A172 (cell line): ENCODE data around the gene CEP97. TPM values are rescaled to one million over a fixed set of nuclear protein-coding genes. Genes with fewer than 3 reads are reported as not detected.
A peak's percentile ranks its signal among the peaks of the same experiment; 100 is the strongest.

Experiments
- DNase-seq: peaks from one replicate; pipeline ENCODE4 v3.0.0-alpha.2; 2015; ENCODE audit warnings: low spot score
- total RNA-seq: library from RNA; depleted of rRNA; stranded (reverse); fragments of >200 nt; shearing (Covaris generic); gene quantifications from 2 replicates; pipeline ENCODE4 v1.2.3, GENCODE V29; 2014

CEP97 gene
- total RNA-seq, 1 experiment from 2014 or later, result 32.9 TPM

DNA sequence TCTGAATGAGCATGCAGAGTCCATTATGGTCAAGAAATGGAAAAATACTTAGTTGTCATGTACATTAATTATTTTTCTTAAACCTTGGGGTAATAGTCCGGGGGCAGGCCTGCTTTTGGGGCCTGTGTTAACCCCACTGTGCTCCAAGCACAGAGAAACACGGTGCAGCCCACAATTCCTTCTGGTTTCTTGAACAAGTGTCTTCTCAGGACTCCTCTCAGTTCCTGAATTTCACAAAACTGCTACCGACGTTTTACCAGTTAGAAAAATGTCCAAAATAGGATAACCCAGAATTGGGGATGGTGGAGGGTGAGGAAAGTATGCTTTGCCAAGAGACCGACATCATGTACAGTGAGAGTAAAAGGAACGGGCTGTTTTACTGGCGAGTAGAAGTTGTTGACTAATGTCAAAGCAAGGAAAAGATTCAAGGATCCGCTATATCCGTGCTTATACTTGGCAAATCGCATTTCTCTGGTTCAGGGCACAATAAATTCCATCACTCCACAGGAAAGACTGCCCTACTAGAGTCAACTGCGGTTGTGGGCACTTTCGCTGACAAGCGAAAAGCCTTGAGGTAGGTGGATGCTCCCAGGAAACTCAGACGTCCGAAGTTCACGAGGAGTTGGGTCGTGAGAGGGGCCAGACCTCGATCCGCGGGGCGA is 54.1 kb downstream of the CEP97 start:
- DNase-seq, result no peak

DNA sequence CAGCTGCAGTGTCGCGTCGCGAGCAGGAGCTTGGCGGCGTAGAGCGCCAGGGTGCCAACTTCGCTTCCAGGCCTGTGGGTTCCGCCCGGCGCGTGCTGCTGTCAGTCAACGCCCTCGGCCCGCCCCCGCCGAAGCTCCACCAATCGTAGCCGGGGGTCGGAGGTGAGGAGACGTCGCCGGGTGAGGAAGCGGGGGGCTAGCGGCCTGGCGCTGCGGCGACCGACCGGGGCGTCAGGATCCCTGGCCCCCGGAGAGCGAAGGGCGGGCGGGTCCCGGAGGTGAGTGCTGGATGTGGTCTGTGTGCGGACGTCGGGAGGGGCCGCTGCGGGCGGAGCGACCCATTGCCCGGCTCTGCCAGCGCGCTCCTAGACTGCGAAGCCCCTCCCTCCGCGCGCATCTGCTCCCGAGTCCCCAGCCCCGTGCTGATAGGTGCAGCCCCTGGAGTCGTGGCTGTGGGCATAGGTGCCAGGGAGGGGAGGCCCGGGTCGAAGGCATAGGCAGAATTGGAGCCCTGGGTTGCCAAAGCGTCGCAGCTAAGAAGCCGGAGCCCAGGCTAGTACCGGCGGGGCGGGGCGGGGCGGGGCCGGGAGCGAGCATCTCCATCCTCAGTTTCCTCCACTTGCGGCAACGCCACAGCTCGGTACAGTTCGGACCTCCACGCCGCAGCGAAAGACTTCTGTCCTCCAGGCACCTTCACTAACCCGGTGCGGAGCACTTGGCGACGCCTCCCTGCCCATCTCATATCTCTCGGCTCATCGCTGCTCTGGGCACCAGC is 54.8 kb downstream of the CEP97 start, which contains the start of gene NXPE3:
TSS of gene NXPE3 (plus strand) at position 165 of the 775 bp plus-strand sequence. CDS start 6,386 bp downstream, outside the sequence.
- peak; percentile 80 for DNase-seq

DNA sequence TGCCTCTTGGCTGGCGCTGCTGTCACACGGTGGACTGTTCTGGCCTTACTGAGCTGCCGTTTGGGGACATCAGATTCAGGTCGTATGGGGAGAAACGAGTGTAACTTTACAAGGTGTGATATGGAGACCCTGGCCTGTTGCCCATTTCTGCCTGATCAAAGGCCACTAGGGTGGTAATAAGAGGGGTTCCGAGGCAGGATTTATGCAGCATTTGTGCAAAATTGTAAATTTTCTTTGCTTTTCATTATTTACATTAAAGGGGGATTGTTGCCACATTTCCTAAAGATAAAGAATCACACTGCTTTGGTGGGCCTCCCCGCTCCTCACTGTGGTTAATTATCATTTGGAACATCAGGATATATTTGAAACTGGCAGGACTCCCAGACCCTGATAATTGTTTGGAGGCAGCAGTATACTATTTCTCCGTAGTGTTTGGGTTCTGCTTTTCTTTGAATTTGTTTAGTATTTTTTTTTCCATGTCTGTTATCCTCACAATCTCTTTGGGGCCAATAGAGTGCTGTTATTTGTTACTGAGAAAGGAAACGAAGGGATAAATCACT is 55.5 kb downstream of the CEP97 start:
- DNase-seq, result peak; percentile 9

DNA sequence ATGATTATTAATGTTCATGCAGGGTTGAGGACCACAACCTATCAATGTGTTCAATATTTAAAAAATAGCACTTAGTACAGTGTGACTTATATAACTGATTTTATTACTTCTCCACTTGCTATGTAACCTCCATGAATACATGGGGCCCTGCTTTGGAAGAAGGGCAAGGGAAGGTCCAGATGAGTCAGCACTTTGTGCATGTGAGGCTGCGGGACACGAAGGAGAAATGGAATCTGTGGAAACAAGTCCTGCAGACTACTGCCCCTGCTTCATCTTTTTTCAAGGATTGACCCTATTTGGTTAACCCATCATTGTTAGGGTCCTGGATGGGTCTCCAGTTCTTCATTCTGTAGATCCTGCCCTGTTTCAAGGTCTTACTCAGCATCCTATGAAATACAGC is 56.2 kb downstream of the CEP97 start:
- peak; percentile 56 for DNase-seq

DNA sequence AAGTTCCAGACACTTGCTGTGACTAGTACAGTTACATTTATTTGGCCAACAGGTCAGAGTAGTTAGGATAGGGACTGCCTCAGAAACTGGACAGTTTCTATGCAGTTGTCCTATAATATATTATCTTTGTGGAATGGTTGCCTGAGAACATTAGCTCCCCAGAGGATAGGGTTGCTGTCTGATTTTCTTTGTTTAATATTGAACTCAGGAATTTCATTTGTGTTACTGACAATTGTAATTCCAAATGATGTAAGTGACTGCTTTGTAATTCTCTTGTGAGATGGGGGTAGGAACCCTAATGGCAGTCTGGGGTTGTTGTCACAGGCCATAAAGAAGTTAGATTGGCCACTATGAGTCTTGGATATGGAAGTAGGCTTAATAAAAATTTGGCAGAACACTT is 56.8 kb downstream of the CEP97 start:
- DNase-seq, result peak; percentile 5

DNA sequence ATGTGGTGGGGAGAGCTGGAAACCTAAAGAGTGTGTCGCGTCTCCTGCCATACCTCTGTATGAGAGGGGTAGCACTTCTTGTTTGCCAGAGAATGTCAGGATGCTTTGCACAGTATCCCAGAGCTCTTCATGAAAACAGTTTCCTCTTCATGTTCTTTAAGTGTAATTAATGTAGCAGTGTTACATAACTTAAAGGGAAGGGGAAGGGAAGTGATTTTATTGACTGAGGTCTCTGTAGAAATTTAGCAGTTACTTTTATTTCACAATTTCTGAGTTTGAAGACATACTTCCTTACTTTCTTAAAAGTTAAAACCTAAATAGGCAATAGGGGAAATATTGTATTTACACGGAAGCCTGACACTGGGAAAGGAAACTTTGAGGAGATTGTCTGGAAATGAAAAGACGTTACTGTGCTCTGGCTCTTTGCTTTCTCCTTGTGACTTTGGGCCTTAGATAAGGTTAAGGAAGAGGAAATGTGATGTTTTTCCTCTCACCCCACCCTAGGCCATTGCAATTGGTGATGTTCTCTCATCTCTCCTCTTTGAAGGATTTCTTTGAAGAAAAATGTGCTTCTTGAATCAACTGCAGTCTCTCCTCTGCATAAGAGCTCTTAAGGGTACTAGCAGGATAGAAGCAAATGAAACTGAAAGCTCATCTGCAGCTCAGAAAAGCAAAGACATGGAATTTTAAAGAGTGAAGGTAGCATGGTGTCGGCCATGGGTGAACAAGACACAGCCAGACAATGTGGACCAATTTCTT is 60.6 kb downstream of the CEP97 start:
- no peak for DNase-seq

DNA sequence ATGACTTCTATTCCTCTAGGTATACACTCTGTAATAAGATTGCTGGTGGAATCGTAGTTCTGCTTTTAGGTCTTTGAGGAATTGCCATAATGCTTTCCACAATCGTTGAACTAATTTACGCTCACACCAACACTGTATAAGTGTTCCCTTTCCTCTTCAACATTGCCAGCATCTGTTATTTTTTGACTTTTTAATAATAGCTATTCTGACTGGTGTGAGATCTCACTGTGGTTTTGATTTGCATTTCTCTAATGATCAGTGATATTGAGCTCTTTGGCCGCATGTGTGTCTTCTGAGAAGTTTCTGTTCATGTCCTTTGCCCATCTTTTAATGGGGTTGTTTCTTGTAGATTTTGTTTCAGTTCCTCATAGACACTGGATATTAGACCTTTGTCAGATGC is 67.4 kb downstream of the CEP97 start:
- DNase-seq, result no peak

DNA sequence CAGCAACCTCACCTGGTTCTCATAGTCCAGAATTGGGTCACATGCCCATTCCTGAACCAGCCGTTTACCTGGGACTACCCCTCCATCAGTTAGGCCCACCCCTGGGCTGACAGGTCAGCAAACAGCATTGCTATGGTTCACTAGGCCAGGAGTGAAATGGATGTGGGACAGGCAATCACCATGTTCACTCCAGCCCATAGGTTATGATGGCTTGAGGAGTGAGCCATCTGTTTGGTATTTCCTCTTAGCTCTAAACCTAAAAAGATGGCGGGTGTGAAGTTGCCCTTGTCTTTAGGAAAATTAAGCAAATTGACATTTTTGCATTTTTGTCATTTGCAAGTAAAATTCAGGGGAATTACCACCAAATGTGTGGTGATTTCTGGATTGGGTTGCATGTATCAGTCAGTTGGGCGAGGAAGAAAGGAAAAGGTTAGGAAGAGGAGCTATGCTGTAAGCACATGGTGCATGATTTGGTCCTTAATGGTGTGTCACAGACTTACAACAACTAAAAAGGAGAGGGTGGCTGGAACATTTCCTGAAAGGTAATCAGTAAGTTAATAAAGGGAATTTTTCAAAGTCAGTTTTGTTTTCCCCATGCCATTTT is 71.8 kb downstream of the CEP97 start:
- DNase-seq, result peak; percentile 7

DNA sequence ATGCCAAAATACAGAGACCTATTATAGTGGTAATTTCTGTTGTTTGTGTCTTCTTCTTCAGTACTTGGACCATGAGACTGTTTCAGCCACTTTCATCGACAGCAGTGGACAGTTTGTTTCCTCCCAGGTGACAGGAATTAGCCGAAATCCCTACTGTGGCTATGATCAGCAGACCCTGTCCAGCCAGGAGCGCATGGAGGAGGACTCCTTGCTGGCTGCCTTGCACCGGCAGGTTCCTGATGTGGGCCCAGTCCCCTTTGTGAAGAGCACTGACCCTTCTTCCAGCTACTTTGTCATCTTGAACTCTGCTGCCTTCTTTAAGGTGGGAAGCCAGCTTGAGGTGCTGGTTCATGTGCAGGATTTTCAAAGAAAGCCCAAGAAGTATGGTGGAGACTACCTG is 76.8 kb downstream of the CEP97 start:
- DNase-seq, result no peak

DNA sequence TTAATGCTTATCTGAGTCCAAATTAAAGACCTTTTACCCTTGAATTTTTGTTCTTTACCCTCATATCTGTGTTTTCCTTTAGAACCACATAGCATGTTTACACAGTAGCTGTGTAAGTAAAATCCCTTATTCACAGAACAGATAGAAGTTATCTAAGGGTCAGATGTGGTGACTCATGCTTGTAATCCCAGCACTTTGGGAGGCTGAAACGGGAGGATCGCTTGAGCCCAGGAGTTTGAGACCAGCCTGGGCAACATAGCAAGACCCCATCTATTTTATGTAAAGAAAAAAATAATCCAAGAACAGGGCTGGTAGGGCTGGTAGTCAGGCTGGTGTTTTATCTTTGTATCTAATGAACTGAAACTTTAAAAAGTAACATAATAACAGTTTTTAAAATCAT is 77.8 kb downstream of the CEP97 start:
- no peak for DNase-seq

DNA sequence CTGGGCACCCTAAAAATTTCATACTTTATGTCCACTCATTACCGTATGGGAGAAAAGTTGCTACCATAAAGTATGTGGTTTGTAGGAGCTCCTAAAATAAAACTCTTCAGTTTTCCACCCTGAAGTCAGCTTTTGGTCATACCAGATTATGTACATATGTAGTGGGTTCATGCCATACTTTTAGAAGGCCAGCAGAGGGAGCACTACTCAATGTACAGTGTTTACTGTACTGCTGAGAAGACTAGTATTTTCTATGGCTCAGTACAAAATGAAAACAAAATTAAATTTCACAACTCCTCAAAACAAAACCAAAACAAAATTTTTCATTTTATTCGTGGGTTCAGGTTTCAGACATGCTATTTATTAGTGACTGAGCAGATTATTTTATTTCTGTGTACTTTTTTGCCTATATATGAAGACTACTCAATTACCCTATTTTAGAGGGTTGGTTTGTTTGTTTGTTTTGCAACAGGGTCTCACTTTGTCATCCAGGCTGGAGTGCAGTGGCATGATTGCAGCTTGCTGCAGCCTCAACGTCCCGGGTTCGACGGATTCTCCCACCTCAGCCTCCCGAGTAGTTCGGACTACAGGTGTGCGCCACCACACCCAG is 78.9 kb downstream of the CEP97 start:
- peak; percentile 88 for DNase-seq

DNA sequence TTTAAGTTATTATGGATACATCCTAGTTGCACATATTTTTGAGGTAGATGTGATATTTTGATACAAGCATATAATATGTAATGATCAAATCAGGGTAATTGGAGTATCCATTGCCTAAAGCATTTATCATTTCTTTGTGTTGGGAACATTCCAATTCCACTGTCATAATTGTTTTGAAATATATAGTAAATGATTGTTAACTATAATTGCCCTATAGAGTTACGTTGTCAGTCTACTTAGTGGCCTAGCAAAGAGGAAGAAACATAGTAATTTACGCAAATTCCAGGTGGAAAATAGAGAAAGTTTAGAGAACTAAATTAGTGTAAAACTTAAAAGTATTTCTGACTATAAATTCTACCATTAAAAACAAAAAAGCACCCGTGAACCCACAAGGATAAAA is 79.5 kb downstream of the CEP97 start:
- DNase-seq, result no peak

DNA sequence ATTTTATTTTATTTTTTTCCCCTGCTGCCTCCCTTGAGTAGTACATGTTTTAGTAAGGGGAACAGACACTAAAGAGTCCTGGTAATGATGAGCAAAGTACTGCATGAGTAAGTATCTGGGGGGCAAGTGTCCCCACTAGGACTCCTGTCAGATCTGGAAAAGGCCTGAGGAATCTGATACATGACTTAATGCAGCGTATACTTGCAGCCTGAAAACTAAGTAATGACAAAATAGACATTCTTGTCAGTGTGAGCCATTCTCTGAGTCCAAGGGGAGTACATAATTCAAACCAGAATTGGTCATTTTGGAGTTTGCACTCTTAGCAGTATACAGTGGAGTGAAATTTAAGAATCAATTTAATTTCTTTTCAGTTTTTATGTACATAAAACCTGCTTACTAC is 82.1 kb downstream of the CEP97 start:
- no peak for DNase-seq

DNA sequence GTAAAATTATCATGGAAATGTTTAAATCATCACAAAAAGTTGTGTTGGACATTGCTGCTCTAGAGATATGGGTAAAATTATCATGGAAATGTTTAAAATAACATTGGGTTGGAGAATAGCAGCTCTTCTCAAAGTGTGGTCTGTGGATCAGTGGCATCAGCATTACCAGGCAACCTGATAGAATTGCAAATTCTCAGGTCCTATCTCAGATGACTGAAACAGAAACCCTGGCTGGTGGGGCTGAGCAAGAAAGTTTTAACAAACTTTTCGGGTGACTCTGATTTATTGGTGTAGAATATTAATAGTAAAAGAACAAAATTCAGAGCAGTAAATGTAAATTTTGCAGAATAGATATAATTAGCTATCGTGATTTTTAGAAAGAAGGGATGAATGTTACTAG is 83.5 kb downstream of the CEP97 start:
- no peak for DNase-seq

DNA sequence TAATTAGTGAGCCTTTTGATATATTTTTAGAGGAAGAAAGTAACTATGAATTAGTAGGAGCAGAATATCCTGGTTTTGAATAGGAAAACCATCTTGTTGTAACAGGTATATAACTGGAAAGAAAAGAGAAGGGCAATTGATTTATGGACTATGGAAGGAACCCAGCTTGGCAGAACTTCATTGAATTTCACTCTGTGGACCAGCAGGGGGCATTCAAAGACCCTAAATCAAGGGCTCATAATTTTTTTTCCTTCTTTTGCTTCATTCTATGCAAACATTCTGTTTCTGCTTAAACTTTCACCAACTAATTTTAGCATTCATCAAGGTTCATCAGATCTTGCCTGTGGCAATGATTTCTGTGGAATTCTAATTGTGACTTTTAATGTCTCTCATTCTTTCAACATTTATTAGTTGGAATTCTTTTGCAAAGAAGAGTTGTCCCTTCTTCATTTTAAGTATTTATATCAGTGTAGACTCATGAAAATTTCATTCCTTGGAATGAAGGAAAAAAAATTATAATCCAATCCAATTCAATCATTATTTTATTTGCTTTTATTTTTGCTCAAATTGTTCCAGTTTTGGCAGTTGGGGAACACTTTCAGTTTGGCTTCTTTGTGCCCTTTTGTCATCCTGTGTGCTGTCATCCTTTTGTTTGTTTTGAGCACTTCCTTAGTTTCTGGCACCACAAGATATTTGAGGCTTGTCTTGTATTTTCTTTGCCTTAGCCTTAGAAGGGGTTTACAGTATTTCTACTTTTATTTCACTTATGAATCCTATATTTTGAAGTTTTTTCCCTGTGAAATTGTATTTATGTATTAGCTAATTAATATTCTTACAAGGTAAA is 85.0 kb downstream of the CEP97 start:
- peak; percentile 39 for DNase-seq

DNA sequence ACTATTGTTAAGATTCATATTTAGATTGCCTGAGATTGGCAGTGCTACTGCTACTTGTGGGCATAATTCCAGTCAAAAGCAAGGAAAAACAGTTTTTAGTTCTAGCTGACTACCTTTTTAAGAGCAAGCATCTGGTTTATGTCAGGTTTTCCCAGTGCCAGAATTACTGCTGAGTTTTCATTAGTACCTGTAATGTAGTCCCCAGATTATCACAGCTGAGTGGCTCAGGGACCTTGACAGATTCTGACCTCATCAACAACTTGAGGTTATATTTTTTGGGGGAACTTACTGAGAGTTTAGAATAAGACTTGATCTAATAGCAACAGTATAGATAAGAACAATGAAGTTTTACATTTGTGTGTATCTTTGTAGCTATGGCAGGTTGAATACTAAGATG is 85.6 kb downstream of the CEP97 start:
- DNase-seq, result no peak

DNA sequence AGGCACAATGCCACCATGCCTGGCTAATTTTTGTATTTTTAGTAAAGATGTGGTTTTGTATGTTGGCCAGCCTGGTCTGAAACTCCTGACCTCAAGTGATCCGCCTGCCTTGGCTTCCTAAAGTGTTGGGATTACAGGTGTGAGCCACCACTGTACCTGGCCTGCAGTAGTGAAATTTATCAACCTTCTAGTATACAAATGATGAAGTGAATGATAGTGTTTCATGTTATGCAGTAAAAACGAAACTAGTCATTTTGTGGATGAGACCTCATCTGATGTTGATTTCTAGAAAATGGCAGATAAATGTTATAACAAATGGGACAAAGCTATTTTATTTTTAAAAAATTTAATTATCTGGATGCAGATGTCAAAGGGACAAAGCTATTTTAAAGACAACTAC is 87.5 kb downstream of the CEP97 start:
- no peak for DNase-seq

DNA sequence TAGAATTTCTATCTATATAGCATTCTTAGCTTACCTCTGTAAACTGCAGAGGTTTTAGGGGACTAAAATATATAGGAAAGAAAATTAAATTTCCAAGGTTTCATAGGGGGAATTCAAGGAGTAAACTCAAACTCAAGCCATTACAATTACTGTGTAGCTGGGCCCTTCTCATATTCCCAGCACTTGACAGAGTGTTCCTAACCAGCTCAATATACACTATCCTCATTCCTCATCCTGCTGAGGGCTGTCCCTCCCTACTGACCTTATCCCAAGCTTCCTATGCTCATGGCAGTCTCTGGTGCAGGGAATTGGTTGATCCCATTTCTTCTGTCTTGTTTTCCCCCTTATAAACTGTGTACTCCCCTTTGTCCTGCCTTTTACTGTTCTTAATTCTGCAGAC is 88.5 kb downstream of the CEP97 start:
- DNase-seq, result no peak

DNA sequence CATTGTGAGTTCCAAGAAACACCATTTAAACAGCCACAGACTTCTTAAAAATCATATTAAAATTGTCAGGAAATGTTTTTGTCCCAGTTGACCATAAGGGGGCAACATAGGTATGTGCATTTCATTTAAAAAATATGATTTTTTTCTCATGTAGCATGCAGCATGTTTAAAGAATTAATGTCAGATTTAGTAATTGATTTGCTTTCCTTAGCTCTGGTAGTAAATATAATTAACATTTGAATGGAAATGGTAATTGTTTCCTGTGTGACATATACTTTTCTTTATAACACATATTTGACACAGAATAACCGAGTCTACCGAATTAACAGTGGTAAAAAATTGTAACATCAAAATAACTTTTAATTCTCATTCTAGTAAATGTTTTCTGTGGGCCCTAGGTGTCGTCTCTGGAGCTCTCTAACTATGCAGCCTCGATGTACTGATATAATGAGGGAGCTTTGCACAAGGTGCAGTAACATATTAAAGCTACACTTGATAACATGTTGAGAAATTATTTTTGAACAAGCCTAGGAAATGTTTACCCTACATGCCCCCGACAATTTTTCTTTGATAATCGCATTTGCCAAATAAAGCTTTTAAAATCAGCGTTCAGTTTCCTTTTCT is 89.5 kb downstream of the CEP97 start:
- peak; percentile 25 for DNase-seq

DNA sequence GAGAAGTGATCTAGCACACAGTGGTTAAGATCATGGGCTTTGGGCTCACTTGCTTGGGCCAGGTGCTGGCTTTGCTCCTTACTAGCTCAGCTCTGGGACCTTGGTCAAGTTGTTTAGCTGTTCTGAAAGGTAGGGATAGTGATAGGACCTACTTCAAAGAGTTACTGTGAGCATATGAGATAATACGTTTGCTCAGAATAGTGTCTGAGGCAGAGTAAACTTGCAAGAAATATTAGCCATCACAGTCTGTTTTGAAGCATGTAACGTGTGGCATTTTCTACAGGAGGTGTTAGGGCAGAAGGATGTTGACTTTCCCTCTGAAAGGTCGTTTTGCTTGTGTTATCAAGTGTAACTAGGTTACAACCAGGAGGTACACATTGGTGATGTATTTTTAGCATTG is 90.4 kb downstream of the CEP97 start:
- DNase-seq, result no peak
